ENCODE results near the gene IP6K2. TPM values are rescaled to one million over a fixed set of nuclear protein-coding genes. Genes with fewer than 3 reads are reported as not detected.

The IP6K2 gene, protein sequence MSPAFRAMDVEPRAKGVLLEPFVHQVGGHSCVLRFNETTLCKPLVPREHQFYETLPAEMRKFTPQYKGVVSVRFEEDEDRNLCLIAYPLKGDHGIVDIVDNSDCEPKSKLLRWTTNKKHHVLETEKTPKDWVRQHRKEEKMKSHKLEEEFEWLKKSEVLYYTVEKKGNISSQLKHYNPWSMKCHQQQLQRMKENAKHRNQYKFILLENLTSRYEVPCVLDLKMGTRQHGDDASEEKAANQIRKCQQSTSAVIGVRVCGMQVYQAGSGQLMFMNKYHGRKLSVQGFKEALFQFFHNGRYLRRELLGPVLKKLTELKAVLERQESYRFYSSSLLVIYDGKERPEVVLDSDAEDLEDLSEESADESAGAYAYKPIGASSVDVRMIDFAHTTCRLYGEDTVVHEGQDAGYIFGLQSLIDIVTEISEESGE
- 10 to 100 TPM; 53.2 to 53.8 TPM for total RNA-seq

DNA sequence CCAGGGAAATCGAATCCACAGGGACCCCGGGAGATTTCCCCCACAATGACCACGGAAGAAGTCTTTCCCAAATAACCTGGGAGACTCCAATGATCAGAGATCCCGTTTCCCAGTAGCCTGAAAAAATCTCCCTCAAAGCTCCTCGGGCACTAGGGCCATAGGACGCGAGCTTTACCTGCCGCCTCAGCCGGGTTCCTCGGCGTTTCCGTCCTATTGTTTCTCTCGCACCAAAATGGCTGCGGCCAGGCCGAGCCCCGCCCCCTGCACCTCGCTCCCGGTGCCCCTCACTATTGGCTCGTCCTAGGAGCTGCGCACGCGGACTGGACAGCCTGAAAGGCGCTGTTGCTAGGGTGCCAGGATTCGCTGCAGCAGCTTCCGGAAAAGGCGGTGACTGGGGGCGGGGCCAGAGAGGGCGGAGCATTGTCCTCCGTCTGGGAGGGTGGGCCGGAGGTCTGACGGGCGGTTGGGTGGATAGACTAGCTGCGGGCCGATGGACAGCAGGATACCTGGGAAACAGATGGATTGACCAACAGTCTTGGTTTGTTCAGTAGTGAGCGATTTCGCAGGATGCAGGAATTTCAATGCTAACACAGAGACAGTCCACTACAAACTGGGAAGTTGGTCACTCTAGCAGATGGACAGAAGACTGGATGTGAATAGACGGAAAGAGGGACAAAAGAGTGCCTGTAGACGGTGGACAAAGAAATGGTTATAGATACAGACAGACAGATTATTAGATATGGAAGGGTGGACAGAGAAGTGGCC is at the start of gene IP6K2:
IP6K2 (minus strand) TSS at position 240 of the 765 bp plus-strand sequence. CDS start 21,930 bp downstream, outside the sequence.

GRCh38 chr3:48685603-48686511 is 31.2 kb downstream of the IP6K2 start, which contains the start of gene NCKIPSD:
Gene NCKIPSD, minus strand, starts transcription at chr3:48685915. Its CDS starts 108 bp downstream, at chr3:48685807.

GRCh38 chr3:48662753-48663488 is 54.1 kb downstream of the IP6K2 start, which contains the start of gene CELSR3:
Gene CELSR3, minus strand, starts transcription at chr3:48662886. Its CDS starts 252 bp downstream, at chr3:48662634.

Small RNAs within 50 kb of the gene (microRNA-seq; reads per million reads assigned to microRNA genes)
- gene MIR4793 (ENCODE audit: borderline microRNAs expressed, borderline replicate concordance), result not detected

Other genes starting within 250 kb of the IP6K2 start
- 100 to 1,000 TPM; 142 to 151 TPM for gene SHISA5, start 213.0 kb downstream of the IP6K2 start, total RNA-seq
- 10 to 100 TPM; 33.7 to 38.4 TPM for gene PFKFB4, start 160.4 kb downstream of the IP6K2 start, total RNA-seq
- gene UCN2, start 153.4 kb downstream of the IP6K2 start, total RNA-seq, result not detected
- under 1 TPM; 0.17 to 0.60 TPM for gene COL7A1, start 121.9 kb downstream of the IP6K2 start, total RNA-seq
- gene UQCRC1, start 107.6 kb downstream of the IP6K2 start, total RNA-seq, result 100 to 1,000 TPM; 117 to 140 TPM
- under 1 TPM in 1 of 2 experiments, not detected in 1; 0.55 TPM for gene TMEM89, start 95.5 kb downstream of the IP6K2 start, total RNA-seq
- gene SLC26A6, start 81.8 kb downstream of the IP6K2 start, total RNA-seq, result 10 to 100 TPM; 40.6 to 49.0 TPM
- gene CELSR3, start 54.3 kb downstream of the IP6K2 start, total RNA-seq, result 1 to 10 TPM; 7.3 to 8.1 TPM
- 10 to 100 TPM; 37.3 to 42.7 TPM for gene NCKIPSD, start 31.3 kb downstream of the IP6K2 start, total RNA-seq
- gene PRKAR2A, start 130.7 kb upstream of the IP6K2 start, total RNA-seq, result 10 to 100 TPM; 30.6 to 32.6 TPM
- 10 to 100 TPM; 30.1 to 32.2 TPM for gene SLC25A20, start 181.7 kb upstream of the IP6K2 start, total RNA-seq
- 100 to 1,000 TPM in 1 of 2 experiments, 10 to 100 TPM in 1; 91.5 to 104 TPM for gene ARIH2, start 201.6 kb upstream of the IP6K2 start, total RNA-seq